Measurements from ENCODE around the gene TAF9B. TPM values are rescaled to one million over a fixed set of nuclear protein-coding genes. Genes with fewer than 3 reads are reported as not detected.
"Not testable (repeated sequence)": the region's sequence is repeated elsewhere in the genome, so short reads cannot be mapped to it uniquely, and the experiment has no call there.

Gene TAF9B
- 8.8 TPM for total RNA-seq

GRCh38 chrX:78139160-78140123, at the start of gene TAF9B:
Gene TAF9B (minus strand): TSS chrX:78139650. CDS start chrX:78139611, 39 bp downstream.
- peak; percentile 94 for ATAC-seq

GRCh38 chrX:78182881-78183280, 43.4 kb upstream of the TAF9B start:
- no peak for ATAC-seq

GRCh38 chrX:78181307-78181706, 41.9 kb upstream of the TAF9B start:
- no peak for ATAC-seq

- no peak for ATAC-seq
Observed at GRCh38 chrX:78168065-78168464, 28.6 kb upstream of the TAF9B start.

- ATAC-seq = no peak
Observed at GRCh38 chrX:78165425-78165824, 26.0 kb upstream of the TAF9B start.

- not testable (repeated sequence) for ATAC-seq
Observed at GRCh38 chrX:78163175-78163574, 23.7 kb upstream of the TAF9B start.

GRCh38 chrX:78160711-78161110, 21.3 kb upstream of the TAF9B start:
- ATAC-seq = not testable (repeated sequence)

GRCh38 chrX:78157846-78158245, 18.4 kb upstream of the TAF9B start:
- not testable (repeated sequence) for ATAC-seq

GRCh38 chrX:78157373-78157772, 17.9 kb upstream of the TAF9B start:
- not testable (repeated sequence) for ATAC-seq

GRCh38 chrX:78147002-78147540, 7.6 kb upstream of the TAF9B start:
- not testable (repeated sequence) for ATAC-seq

GRCh38 chrX:78140206-78140605, 756 bp upstream of the TAF9B start:
- no peak for ATAC-seq

GRCh38 chrX:78133238-78133960, 6.1 kb downstream of the TAF9B start:
- no peak for ATAC-seq

- no peak for ATAC-seq
Observed at GRCh38 chrX:78131117-78131516, 8.3 kb downstream of the TAF9B start.

- ATAC-seq = no peak
Observed at GRCh38 chrX:78130396-78130795, 9.1 kb downstream of the TAF9B start.

GRCh38 chrX:78129714-78130113, 9.7 kb downstream of the TAF9B start:
- no peak for ATAC-seq

GRCh38 chrX:78125781-78126180, 13.7 kb downstream of the TAF9B start:
- ATAC-seq = not testable (repeated sequence)

- ATAC-seq = no peak
Observed at GRCh38 chrX:78125148-78125547, 14.3 kb downstream of the TAF9B start.

GRCh38 chrX:78124307-78124706, 15.1 kb downstream of the TAF9B start:
- no peak for ATAC-seq

GRCh38 chrX:78123190-78123589, 16.3 kb downstream of the TAF9B start:
- ATAC-seq = peak; percentile 75

GRCh38 chrX:78119521-78120227, 19.8 kb downstream of the TAF9B start:
- no peak for ATAC-seq

GRCh38 chrX:78118628-78119027, 20.8 kb downstream of the TAF9B start:
- ATAC-seq = no peak

- no peak for ATAC-seq
Observed at GRCh38 chrX:78116766-78117165, 22.7 kb downstream of the TAF9B start.

GRCh38 chrX:78116365-78116764, 23.1 kb downstream of the TAF9B start:
- no peak for ATAC-seq

Data from esophagus mucosa (tissue), 1 donor.